Measurements from ENCODE around the gene IPO13.
A peak's percentile ranks its signal among the peaks of the same experiment; 100 is the strongest.

IPO13 gene

GRCh38 chr1:43934101-43934985 is 12.4 kb upstream of the IPO13 start:
- DNase-seq (ENCODE audit: low read depth) = peak; percentile 59
- TF ChIP-seq CTCF (IDR thresholded peaks at IDR 0.05; ENCODE audit: low read depth, low read length, missing control alignments) = peak; percentile 89
- peak overlapping the region; percentile 39 for H3K4me3 ChIP-seq (ENCODE audit: low read depth, low read length)
- in situ Hi-C loops (cut with HindIII; ENCODE audit: low sequenced_read_pairs) = no loop called here

GRCh38 chr1:43934986-43935324 is 11.8 kb upstream of the IPO13 start:
- no peak for TF ChIP-seq CTCF (IDR thresholded peaks at IDR 0.05; ENCODE audit: low read depth, low read length, missing control alignments)
- in situ Hi-C loops (cut with HindIII; ENCODE audit: low sequenced_read_pairs) = loop anchor here (5.0 kb wide), 3 partner anchors 73 to 168 kb away; no protein-coding TSS in a partner anchor
- H3K4me3 ChIP-seq (ENCODE audit: low read depth, low read length) = no peak overlapping the region
- no peak for DNase-seq (ENCODE audit: low read depth)

GRCh38 chr1:43935711-43936427 is 10.9 kb upstream of the IPO13 start:
- in situ Hi-C loops (cut with HindIII; ENCODE audit: low sequenced_read_pairs) = loop anchor here (5.0 kb wide), 3 partner anchors 74 to 169 kb away; no protein-coding TSS in a partner anchor
- no peak for TF ChIP-seq CTCF (IDR thresholded peaks at IDR 0.05; ENCODE audit: low read depth, low read length, missing control alignments)
- peak overlapping the region; percentile 31 for H3K4me3 ChIP-seq (ENCODE audit: low read depth, low read length)
- no peak for DNase-seq (ENCODE audit: low read depth)

GRCh38 chr1:43936431-43937151 is 10.2 kb upstream of the IPO13 start:
- no peak for DNase-seq (ENCODE audit: low read depth)
- H3K4me3 ChIP-seq (ENCODE audit: low read depth, low read length) = peak overlapping the region; percentile 31
- TF ChIP-seq CTCF (IDR thresholded peaks at IDR 0.05; ENCODE audit: low read depth, low read length, missing control alignments) = peak; percentile 38
- in situ Hi-C loops (cut with HindIII; ENCODE audit: low sequenced_read_pairs) = loop anchor here (5.0 kb wide), 3 partner anchors 74 to 169 kb away; no protein-coding TSS in a partner anchor

GRCh38 chr1:43937179-43937865 is 9.4 kb upstream of the IPO13 start:
- in situ Hi-C loops (cut with HindIII; ENCODE audit: low sequenced_read_pairs) = loop anchor here (5.0 kb wide), 3 partner anchors 75 to 170 kb away; no protein-coding TSS in a partner anchor
- no peak for TF ChIP-seq CTCF (IDR thresholded peaks at IDR 0.05; ENCODE audit: low read depth, low read length, missing control alignments)
- DNase-seq (ENCODE audit: low read depth) = no peak
- H3K4me3 ChIP-seq (ENCODE audit: low read depth, low read length) = no peak overlapping the region

Data from astrocyte of the cerebellum (primary cell).